ENCODE data around the gene SH3RF1.

- no peak for TF ChIP-seq SPI1 (IDR thresholded peaks at IDR 0.05; ENCODE audit: low read depth, low read length)
- no peak for TF ChIP-seq POLR2A (IDR thresholded peaks at IDR 0.05; ENCODE audit: low read depth, low read length)
Observed at GRCh38 chr4:169152899-169153298, 117.9 kb downstream of the SH3RF1 start.

Data from GM12891 (cell line).